ENCODE data around the gene NF2. TPM values are rescaled to one million over a fixed set of nuclear protein-coding genes. Genes with fewer than 3 reads are reported as not detected.

The NF2 gene
- total and polyA plus RNA-seq, 10 of the 15 experiments (the other 5 are each of a cell fraction or from before 2014, with no cell fraction given), result 2.2 to 49.8 (median 22.5) TPM

GRCh38 chr22:29690476-29690875, 87.0 kb downstream of the NF2 start:
- ChIA-PET CTCF (interaction anchor here (0.6 to 2.5 kb wide), 17 partner anchors 8 to 411 kb away, joined by 3 to 51 read pairs (median 4); no protein-coding TSS in a partner anchor), POLR2A (no interaction called here), RAD21 (ENCODE audit: unreplicated experiment) (interaction anchor here (1.0 to 2.6 kb wide), 6 partner anchors 54 to 398 kb away, joined by 3 to 23 read pairs (median 4); no protein-coding TSS in a partner anchor), SMC1A (ENCODE audit: uncharacterized antibody, unreplicated experiment) (interaction anchor here (1.0 to 2.4 kb wide), 6 partner anchors 11 to 397 kb away, joined by 3 to 20 read pairs (median 4); no protein-coding TSS in a partner anchor)
- Histone ChIP-seq H3K36me3 (ENCODE audit: control insufficient read depth in 2 of 2, insufficient read depth in 2 of 2, low read length in 1 of 2) (peaks cover 2 to 20% of the 10 kb centered on the region in 2 experiments; a peak in 3 of 4 replicates), H3K27ac (ENCODE audit: control insufficient read depth, insufficient read depth) (no peak overlapping the region; the same call in 1 of the 2 replicates), H3K4me3 (no peak overlapping the region), H3K4me1 (ENCODE audit: control insufficient read depth, insufficient read depth, low read length) (no peaks in the 10 kb centered on the region), H4K20me1 (ENCODE audit: control insufficient read depth, insufficient read depth) (no peaks in the 10 kb centered on the region), H3K27me3 (replicated peaks in 1 of 2; ENCODE audit: control insufficient read depth in 2 of 2, insufficient read depth in 2 of 2, low read length in 1 of 2) (no peaks in the 10 kb centered on the region), H3K4me2 (ENCODE audit: control insufficient read depth, insufficient read depth) (no peak overlapping the region), H3K79me2 (ENCODE audit: control insufficient read depth, insufficient read depth, low read length) (no peaks in the 10 kb centered on the region), H3K9ac (ENCODE audit: control insufficient read depth, insufficient read depth, low read length) (no peak overlapping the region), H2AFZ (ENCODE audit: control insufficient read depth, low read depth, low read length) (no peak overlapping the region), H3K9me3 (replicated peaks; ENCODE audit: control insufficient read depth, insufficient read depth, low read length) (no peaks in the 10 kb centered on the region)
- ATAC-seq (no peak), DNase-seq (ENCODE audit: low read depth, low spot score) (no peak), FAIRE-seq (no peak)
- in situ Hi-C loops (cut with MboI) (no loop called here), intact Hi-C loops (cut with micrococcal nuclease; ENCODE audit: unreplicated experiment) (loop anchor here (2.0 to 10.0 kb wide), 2 partner anchors 314 to 394 kb away; partner anchors contain the start of gene HORMAD2)
- 90% methylated on average over 9 of the region's 9 CpGs for WGBS (ENCODE audit: insufficient coverage, insufficient replicate concordance, low lambda C conversion rate, missing lambda C conversion rate)
- TF ChIP-seq CBFB (IDR thresholded peaks at IDR 0.05; ENCODE audit: low read depth) (no peak), MTA3 (IDR thresholded peaks at IDR 0.05; ENCODE audit: borderline replicate concordance, low read length) (no peak), E4F1 (IDR thresholded peaks at IDR 0.05; ENCODE audit: borderline replicate concordance, partially characterized antibody) (no peak), POU2F2 (IDR thresholded peaks at IDR 0.05; ENCODE audit: borderline replicate concordance, low read depth, low read length) (no peak), TARDBP (IDR thresholded peaks at IDR 0.05; ENCODE audit: borderline replicate concordance) (no peak)
- no TSS peak for BruUV-seq (replicated peaks)

Measured in GM12878 (cell line).